Upper lobe of left lung (tissue), 6 donors: ENCODE measurements around the gene EBLN2. TPM values are rescaled to one million over a fixed set of nuclear protein-coding genes. Genes with fewer than 3 reads are reported as not detected.
A peak's percentile ranks its signal among the peaks of the same experiment; 100 is the strongest.

Experiments used
- ATAC-seq, 2 donors: fragments of 200-7000 bp; cut with Tn5 transposase; one replicate each; pipeline ENCODE4 v1.9.1; 2022; ENCODE audit warnings: mild to moderate bottlenecking in 2 of 2, moderate library complexity in 2 of 2; ENCODE audit not compliant: low FRiP score in 2 of 2
- DNase-seq, 2 donors: peaks; one replicate each; pipeline ENCODE4 v3.0.0-alpha.2; 2019 to 2020
- H3K27ac ChIP-seq, 4 donors: fragments of 200-600 bp; sonication (generic); one replicate each; pipeline ENCODE4 v1.5.1; 2016 to 2019
- H3K27me3 ChIP-seq, 4 donors: fragments of 200-600 bp; sonication (generic); one replicate each; pipeline ENCODE4 v1.5.1; 2017 to 2019
- H3K36me3 ChIP-seq, 4 donors: fragments of 200-600 bp; sonication (generic); one replicate each; pipeline ENCODE4 v1.5.1; 2016 to 2019
- H3K4me1 ChIP-seq, 4 donors: fragments of 200-600 bp; sonication (generic); one replicate each; pipeline ENCODE4 v1.5.1; 2018 to 2019
- H3K4me3 ChIP-seq, 4 donors: fragments of 200-600 bp; sonication (generic); one replicate each; pipeline ENCODE4 v1.5.1; 2017 to 2019; ENCODE audit warnings: mild to moderate bottlenecking in 2 of 4, moderate library complexity in 1 of 4
- H3K9me3 ChIP-seq, 4 donors: fragments of 200-600 bp; sonication (generic); one replicate each; pipeline ENCODE4 v1.5.1; 2018 to 2019
- EP300 ChIP-seq, 4 donors: sonication (generic); formaldehyde crosslinking; IDR thresholded peaks; one replicate each; pipeline ENCODE4 v1.5.1; 2017; ENCODE audit warnings: antibody characterized with exemption in 4 of 4, control low read depth in 2 of 4
- POLR2A ChIP-seq, 4 donors: fragments of 450-650 bp; IDR thresholded peaks; one replicate each; pipeline ENCODE4 v1.5.1; 2016 to 2017; ENCODE audit warnings: antibody characterized with exemption in 4 of 4, mild to moderate bottlenecking in 2 of 4
- POLR2AphosphoS5 ChIP-seq, 2 donors: sonication (generic); formaldehyde crosslinking; IDR thresholded peaks; one replicate each; pipeline ENCODE4 v1.5.1; 2017; ENCODE audit warnings: antibody characterized with exemption in 2 of 2
- WGBS, 2 donors: methylation state at CpG; one replicate each; pipeline ENCODE4 v1.1.5; 2017 to 2018; 5-methylcytosine and 5-hydroxymethylcytosine counted together
- total RNA-seq, 6 donors: library from RNA; depleted of rRNA in 4 of 6; stranded (reverse); fragments of >200 nt in 4 of 6; gene quantifications; one replicate each; pipeline versions ENCODE4 v1.1.0 to v1.2.1, GENCODE V29; 2016 to 2021
- TF ChIP-seq, protein P1 (sequence below), 6 experiments: fragments of 450-650 bp in 4 of 6; fragments of 200-600 bp in 2 of 6; sonication (generic) in 2 of 6; IDR thresholded peaks; one replicate each; pipeline ENCODE4 v1.5.1; 2016 to 2019; ENCODE audit warnings: antibody characterized with exemption in 6 of 6
- donor health status: DM: no; HTN: no; CAD: no; lungs with moderate emphysema.
- donor health status: DM: no; HTN: yes; CAD: no; lungs with severe emphysema.

EBLN2 gene
- total RNA-seq, 6 donors from 2014 or later = 2.2 to 15.4 (median 4.8) TPM

DNA sequence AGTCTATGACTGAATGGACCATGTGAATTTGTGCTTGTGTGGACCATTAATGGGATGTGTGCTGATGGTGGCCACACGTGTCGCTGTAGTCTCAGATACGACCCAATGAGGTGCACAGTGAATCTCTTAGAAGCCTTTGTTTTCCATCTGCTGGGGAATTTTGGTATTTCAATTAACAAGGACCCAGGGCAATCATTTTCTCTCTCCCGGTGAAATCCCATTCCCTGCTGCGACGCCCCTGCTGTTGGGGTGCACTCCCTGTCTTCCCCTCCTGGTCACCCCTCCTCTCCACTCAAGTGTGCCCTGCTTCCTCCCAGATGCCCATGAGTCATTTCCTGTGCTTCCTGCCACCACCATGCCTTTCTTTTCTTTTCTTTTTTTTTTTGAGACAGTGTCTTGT is 32.7 kb downstream of the EBLN2 start:
- 59 to 69% methylated on average over 6 of the region's 6 CpGs for WGBS, 2 donors
- no peak overlapping the region for H3K27ac ChIP-seq
- H3K4me3 ChIP-seq = no peak overlapping the region
- no peak for DNase-seq
- no peaks in the 10 kb centered on the region for H3K36me3 ChIP-seq
- H3K27me3 ChIP-seq = no peaks in the 10 kb centered on the region
- ATAC-seq = peak in 1 of 2 donors; percentile 38
- H3K9me3 ChIP-seq = no peaks in the 10 kb centered on the region
- H3K4me1 ChIP-seq = peaks cover 0 to 7% (median 5%) of the 10 kb centered on the region in 4 donors
- TF ChIP-seq POLR2AphosphoS5 (IDR thresholded peaks at IDR 0.05) = no peak
- TF ChIP-seq POLR2A (IDR thresholded peaks at IDR 0.05) = no peak
- TF ChIP-seq EP300 (IDR thresholded peaks at IDR 0.05) = no peak
- TF ChIP-seq, protein P1, sequence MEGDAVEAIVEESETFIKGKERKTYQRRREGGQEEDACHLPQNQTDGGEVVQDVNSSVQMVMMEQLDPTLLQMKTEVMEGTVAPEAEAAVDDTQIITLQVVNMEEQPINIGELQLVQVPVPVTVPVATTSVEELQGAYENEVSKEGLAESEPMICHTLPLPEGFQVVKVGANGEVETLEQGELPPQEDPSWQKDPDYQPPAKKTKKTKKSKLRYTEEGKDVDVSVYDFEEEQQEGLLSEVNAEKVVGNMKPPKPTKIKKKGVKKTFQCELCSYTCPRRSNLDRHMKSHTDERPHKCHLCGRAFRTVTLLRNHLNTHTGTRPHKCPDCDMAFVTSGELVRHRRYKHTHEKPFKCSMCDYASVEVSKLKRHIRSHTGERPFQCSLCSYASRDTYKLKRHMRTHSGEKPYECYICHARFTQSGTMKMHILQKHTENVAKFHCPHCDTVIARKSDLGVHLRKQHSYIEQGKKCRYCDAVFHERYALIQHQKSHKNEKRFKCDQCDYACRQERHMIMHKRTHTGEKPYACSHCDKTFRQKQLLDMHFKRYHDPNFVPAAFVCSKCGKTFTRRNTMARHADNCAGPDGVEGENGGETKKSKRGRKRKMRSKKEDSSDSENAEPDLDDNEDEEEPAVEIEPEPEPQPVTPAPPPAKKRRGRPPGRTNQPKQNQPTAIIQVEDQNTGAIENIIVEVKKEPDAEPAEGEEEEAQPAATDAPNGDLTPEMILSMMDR (IDR thresholded peaks at IDR 0.05) = no peak

DNA sequence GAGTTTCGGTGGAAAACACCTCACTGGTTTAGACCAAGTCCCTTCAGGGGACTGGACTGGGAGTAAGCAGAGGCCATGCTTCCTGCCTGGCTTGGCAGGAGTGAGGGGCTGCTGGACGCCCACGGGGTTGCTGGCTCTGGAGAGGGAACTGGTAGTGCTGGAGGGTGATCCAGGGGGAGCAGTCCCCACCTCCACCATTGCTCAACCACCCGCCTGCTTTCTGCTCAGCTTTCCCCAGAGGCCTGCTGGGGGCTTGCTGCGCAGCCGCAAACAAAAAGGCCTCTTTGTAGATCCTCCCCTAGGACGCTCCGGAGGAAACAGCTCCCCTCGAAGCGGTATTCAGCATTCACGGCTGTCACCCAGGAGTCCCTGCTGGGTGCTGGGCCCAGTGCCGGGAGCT is 33.5 kb downstream of the EBLN2 start:
- Histone ChIP-seq H3K4me3 (no peak overlapping the region), H3K27me3 (no peaks in the 10 kb centered on the region), H3K36me3 (no peaks in the 10 kb centered on the region), H3K9me3 (no peaks in the 10 kb centered on the region), H3K4me1 (peaks cover 0 to 7% (median 5%) of the 10 kb centered on the region in 4 donors), H3K27ac (no peak overlapping the region)
- DNase-seq (no peak), ATAC-seq (peak in 1 of 2 donors; percentile 19)
- TF ChIP-seq POLR2AphosphoS5 (IDR thresholded peaks at IDR 0.05) (no peak), EP300 (IDR thresholded peaks at IDR 0.05) (no peak), POLR2A (IDR thresholded peaks at IDR 0.05) (no peak)
- TF ChIP-seq, protein P1 (IDR thresholded peaks at IDR 0.05) = no peak
- WGBS, 2 donors = 60 to 100% methylated on average over 3 to 12 of the region's 12 CpGs

DNA sequence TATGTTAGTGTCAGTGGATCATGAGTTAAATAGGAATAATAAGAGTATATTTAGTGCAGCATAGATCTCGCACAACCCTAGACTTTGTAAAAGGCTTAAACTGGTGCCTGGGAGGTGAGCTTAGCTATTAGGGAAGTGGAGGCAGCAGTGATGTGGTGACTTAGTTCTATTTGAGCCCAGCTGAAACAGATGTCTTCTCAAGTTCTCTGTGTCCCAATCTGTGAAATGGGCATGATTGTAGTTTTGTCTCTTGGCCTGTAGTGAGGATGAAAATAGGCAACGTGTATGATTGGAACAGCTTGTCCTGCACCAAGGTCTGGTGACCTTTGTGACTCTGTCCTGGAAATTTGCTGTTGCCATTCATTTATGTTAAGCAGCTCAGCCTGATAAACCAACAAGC is 34.7 kb downstream of the EBLN2 start:
- Histone ChIP-seq H3K4me3 (no peak overlapping the region), H3K27ac (no peak overlapping the region), H3K36me3 (no peaks in the 10 kb centered on the region), H3K9me3 (no peaks in the 10 kb centered on the region), H3K4me1 (peaks cover 0 to 11% (median 7%) of the 10 kb centered on the region in 4 donors), H3K27me3 (no peaks in the 10 kb centered on the region)
- no peak for DNase-seq
- TF ChIP-seq POLR2A (IDR thresholded peaks at IDR 0.05) (no peak), EP300 (IDR thresholded peaks at IDR 0.05) (no peak), POLR2AphosphoS5 (IDR thresholded peaks at IDR 0.05) (no peak)
- TF ChIP-seq, protein P1 (IDR thresholded peaks at IDR 0.05) = no peak
- WGBS, 2 donors = 86 to 88% methylated on average over 2 of the region's 2 CpGs
- no peak for ATAC-seq

DNA sequence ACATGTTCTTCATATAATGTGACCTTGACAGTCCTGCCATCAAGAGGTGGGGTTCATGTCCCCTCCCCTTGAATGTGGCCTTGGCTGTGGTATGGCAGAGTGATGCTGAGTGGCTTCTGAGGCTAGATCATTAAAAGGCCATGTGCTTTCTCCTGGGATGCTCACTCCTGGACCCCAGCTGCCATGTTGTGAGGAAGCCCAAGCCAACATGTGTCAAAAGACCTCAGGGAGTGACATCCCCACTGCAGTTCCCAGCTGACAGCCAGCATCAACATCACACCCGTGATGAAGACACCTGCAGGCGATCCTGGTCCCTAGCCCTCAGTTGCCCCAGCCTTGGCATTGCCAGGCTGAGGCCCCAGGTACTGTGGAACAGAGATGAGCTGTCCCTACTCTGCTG is 36.6 kb downstream of the EBLN2 start:
- H3K4me3 ChIP-seq = no peak overlapping the region
- no peak overlapping the region for H3K27ac ChIP-seq
- no peaks in the 10 kb centered on the region for H3K36me3 ChIP-seq
- no peaks in the 10 kb centered on the region for H3K9me3 ChIP-seq
- H3K27me3 ChIP-seq = no peaks in the 10 kb centered on the region
- TF ChIP-seq POLR2A (IDR thresholded peaks at IDR 0.05) (no peak), EP300 (IDR thresholded peaks at IDR 0.05) (no peak), POLR2AphosphoS5 (IDR thresholded peaks at IDR 0.05) (no peak)
- TF ChIP-seq, protein P1 (IDR thresholded peaks at IDR 0.05) = no peak
- DNase-seq = no peak
- H3K4me1 ChIP-seq = peaks cover 0 to 13% (median 8%) of the 10 kb centered on the region in 4 donors
- WGBS, 2 donors = 93 to 100% methylated on average over 1 to 2 of the region's 2 CpGs
- ATAC-seq = no peak

DNA sequence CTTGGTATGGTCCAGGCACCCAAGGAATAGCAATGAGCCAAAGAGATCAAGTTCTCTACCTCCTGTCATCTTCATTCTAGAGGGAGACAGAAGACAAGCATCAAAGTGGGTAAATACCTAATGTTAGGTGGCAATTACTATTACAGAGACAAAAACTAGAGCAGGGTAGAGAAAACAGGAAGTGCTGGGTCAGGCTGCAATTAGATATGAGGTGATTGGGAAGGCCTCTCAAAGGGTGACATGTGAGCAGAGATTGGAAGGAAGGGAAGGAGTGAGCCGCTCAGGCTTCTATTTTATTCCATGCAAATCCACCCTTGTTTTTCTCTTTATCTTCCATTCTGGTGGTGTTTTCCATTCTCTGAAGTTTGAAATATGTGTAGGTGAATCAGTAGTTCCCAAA is 37.4 kb downstream of the EBLN2 start:
- Histone ChIP-seq H3K27ac (no peak overlapping the region), H3K4me3 (no peak overlapping the region), H3K4me1 (peaks cover 0 to 13% (median 8%) of the 10 kb centered on the region in 4 donors), H3K36me3 (no peaks in the 10 kb centered on the region), H3K9me3 (no peaks in the 10 kb centered on the region), H3K27me3 (no peaks in the 10 kb centered on the region)
- 80 to 89% methylated on average over 1 of the region's 1 CpG for WGBS, 2 donors
- TF ChIP-seq, protein P1 (IDR thresholded peaks at IDR 0.05) = no peak
- TF ChIP-seq POLR2A (IDR thresholded peaks at IDR 0.05) = no peak
- TF ChIP-seq POLR2AphosphoS5 (IDR thresholded peaks at IDR 0.05) = no peak
- no peak for TF ChIP-seq EP300 (IDR thresholded peaks at IDR 0.05)
- DNase-seq = no peak
- no peak for ATAC-seq
